ENCODE data around the gene ARR3.
"Not testable (repeated sequence)": the region's sequence is repeated elsewhere in the genome, so short reads cannot be mapped to it uniquely, and the experiment has no call there.

The ARR3 gene

DNA sequence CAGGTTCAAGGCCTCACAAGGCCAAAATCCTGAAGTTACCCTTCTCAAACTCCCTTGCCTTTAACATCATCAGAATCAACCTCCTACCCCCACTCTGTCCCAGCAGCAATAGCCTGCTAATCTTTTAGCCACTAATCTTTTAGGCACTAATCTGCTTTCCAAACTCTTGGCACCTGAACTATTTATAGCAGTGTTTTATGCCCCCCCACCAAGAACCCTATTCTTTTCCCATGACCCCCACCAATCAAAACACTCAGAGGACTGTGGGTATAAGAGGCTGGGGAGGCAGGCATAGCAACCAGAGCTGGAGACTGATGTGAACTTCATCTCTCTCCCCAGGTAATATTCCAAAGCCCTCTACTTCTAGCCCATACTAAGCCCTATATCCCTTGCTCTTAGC lies at the start of gene ARR3:
ARR3 (plus strand) TSS at position 301 of the 400 bp plus-strand sequence. CDS start 1,052 bp downstream, outside the sequence.
- peak; percentile 96 for DNase-seq

DNA sequence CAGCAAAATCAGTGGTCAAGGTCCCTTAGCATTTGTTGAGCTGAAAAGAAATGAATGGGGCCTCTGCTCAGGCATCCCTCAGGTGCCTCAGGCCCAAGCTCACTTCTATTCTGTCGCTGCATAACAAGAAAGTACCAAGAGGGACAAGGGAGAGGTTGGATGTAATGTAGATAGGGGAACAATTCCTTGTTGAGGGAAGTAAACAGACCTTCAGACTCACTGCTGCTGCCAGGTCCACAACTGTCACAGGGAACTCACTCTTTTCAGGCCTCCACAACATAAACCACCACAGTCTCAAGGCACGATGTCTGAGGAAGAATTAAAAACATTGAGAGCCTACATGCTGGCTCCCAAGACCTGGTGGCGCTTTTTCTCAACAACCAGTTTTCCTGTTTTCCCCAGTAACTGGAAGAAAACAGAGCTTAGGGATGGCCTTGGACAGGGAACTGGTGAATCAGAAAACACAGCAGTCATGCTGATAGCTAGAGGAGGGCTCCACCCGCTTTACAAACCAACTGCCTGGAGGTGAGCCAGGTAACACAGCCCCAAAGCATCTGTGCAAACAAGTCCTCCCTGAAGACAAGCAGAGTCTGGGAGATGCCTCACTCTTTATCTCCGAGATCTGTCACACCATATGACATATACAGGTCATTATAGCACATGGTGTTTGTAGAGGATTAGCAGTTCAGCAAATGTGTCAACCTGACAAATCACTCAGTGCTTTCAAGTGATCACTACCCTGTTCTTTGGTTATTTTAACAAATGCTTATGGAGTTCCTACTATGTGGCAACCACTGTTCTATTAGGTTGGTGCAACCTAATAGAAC lies 48.0 kb upstream of the ARR3 start:
- peak; percentile 71 for DNase-seq

DNA sequence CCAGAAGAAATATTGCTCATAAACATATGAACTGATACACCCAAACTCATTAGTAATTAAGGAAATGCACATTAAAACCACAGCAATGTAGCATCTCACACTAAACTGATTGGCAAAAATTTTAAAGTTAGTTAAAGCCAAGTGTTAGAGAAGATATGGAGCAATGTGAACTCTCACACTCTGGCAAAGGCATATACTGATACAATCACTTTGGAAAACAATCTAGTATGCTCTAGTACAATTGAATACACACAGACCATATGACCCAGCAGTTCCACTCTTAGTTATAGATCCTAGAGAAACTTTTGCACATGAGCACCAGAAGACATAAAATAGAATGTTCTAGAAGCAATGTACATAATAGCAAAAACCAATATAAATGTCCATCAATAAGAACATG lies 42.1 kb upstream of the ARR3 start:
- no peak for DNase-seq

DNA sequence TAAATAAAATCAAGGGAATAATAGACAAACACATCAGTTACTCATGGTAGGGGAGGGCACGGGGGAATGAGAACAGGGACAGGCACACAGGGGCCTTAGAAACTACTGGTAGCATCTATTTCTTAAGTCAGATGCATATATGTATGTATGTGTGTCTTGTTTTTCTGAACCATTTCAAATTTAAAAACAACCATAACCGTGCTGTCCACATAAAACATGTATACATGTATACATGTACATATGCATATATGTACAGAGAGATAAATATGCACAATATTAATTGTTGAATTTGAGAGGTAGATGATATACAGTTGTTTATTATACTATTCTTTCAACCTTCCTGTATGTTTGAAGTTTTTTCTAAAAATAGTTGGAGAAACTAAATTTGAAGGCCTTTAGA lies 41.4 kb upstream of the ARR3 start:
- no peak for DNase-seq

DNA sequence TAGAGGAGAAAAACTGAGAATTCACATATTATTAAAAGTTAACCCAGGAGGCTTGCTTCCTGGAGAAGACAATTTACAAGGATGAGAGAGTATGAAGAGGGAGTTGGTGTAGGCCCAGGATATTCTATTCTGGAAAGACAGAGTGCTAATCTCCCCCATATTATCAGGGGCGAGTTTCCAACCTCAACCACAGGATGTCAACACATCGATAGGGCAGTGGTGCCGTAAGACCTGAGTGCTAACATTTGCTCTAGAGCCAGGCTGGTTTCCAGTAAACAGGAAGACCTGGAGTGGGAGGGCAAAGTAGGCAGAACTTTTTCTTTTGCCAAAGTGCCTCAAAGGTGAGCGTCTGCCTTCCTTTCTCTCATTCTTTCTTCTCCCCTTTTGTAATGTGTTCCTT lies 36.5 kb upstream of the ARR3 start:
- DNase-seq, result peak; percentile 69

DNA sequence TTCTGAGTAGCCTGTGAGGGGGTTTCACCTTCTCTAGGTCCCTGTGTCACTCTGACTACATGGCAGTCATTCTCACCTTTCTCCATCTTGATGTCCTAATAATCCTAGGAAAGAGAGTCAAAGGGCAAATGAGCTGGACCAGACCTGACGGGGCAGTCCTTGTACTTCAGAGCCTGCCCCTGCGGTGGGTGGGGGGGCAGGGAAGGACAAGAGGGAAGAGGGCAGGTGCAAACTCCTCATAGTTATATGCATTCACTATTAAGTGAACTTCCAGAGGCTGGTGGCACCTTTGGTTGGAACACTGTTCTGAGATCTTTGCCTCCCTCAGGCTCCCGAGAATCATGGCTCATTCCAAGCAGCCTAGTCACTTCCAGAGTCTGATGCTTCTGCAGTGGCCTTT lies 33.8 kb upstream of the ARR3 start, which contains the start of gene AWAT1:
AWAT1 (plus strand) TSS at position 301 of the 400 bp plus-strand sequence; CDS start at position 342, 41 bp downstream.
- DNase-seq, result no peak

DNA sequence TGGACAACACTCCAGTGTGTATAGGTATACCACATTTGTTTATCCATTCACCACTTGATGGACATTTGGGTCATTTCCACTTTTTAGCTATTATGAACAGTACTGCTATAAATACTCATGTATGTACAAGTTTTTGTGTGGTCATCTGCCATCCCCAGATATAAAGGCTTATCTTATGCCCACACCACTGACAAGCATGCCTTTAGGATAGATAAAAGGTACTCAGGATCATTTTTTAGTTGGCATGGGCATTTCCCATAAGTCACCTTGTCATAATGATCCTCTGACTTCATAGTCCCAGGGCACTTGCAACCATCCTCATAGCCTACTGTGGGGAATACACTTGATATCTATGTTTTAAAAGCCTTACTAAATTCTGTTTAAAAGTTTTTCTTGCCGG lies 27.4 kb upstream of the ARR3 start:
- DNase-seq, result no peak

DNA sequence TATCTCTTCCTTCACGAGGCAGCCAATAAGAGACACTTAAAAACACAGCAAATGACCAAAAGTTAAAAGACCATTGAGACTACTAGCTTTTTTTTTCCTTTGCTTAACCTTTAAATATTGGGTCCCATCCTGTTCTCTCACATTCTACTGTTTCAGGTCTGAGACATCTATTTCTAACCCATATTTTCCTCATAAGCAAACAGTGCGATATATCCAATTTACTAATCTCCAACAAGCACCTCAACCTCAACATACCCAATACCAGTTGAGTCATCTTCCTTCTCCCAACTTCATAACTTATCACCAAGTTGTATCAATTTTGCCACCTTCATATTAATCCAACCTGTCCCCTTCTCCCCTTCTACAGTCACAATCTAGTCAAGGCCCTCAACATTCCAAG lies 26.6 kb upstream of the ARR3 start:
- no peak for DNase-seq

DNA sequence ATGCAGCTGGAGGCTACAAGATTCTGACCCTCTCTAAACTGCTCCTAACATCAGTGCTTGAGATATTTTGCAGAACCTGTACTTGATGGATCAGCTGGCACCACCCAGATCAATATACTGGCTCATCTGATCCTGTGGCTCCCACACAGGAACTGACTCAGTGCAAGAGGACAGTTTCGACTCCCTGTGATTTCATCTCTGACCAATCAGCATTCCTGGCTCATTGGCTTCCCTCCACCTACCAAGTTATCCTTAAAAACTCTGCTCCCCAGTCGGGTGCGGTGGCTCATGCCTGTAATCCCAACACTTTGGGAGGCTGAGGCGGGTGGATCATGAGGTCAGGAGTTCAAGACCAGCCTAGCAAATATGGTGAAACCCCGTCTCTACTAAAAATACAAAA lies 24.5 kb upstream of the ARR3 start:
- not testable (repeated sequence) for DNase-seq

DNA sequence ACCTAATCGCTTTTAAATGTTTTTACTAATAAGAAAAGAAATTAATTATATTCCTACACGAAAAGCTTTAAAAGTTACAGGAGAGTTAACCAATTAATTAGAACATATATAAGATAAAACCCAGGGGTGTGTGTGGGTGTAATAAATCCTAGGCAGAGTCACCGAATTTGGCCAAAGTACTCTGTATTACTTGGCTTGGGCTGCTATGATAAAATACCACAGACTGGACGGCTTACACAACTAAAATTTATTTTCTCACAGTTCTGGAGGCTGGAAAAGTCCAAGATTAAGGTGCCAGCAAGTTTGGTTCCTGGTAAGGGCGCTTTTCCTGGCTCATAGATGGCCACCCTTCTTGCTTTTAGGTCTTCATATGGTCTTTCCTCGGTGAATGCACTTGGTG lies 23.3 kb upstream of the ARR3 start:
- DNase-seq, result no peak

DNA sequence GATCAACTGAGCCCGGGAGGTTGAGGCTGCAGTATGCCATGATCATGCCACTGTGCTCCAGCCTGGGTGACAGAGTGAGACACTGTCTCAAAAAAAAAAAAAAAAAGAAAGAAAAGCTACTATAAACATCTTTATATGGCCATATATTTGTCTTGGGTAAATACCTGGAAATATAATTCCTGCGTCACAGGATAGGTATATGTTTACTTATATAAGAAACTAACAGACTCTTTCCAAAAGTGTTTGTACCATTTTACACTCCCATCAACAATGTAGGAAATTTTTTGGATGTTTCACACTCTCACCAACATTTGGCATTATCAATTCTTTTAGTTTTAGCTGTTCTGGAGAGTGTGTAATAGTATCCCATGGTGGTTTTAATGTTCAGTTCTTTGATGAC lies 20.9 kb upstream of the ARR3 start:
- DNase-seq, result no peak

DNA sequence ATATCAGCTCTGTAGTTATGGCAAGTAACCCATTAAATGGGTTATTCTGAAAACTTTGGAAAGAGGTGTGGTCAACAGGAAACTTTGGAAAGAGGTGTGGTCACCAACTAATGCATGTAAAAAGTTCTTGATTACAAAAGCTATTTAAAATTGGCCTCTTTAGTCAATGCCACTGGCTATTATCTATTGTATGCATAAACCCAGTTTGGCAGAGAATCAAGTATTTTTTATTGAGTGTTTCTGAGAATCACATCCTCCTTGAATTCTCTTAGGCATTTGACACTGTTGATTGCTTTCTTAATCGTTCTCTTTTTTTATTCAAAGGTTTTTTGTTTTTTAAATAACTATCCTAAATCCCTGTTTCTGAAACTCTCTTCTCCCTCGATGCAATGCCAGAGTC lies 15.6 kb upstream of the ARR3 start:
- DNase-seq, result no peak

DNA sequence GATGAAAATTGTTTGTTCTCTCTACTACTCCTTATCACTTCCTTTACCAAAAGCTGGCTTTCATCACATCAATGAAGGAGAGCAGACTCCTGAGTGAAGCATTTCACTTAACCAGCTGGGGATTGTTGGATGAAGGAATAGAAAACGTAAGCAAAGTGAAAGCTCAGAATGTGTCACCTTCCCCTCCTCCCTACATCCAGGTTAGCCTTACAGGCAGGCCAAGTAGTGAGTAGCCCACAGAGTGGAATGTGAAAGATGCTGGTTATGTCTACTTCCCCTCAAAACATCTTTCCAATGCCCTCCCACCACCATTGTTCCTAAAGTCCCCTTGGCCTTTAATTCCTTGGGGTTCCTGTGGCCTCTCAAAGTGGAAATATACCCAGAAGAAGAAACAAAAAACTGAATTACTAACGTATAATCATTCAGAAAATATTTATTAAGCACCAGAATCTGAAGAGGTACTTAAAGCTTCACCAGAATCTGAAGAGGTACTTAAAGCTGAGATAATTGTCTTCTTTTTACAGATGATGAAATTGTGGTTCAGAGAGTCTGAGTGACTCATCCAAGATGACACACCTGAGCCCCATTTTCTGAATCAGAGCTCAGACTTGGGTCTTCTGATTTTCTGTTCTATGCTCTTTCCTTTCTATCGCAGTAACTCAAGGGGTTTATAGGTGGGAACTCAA lies 14.6 kb upstream of the ARR3 start:
- no peak for DNase-seq

DNA sequence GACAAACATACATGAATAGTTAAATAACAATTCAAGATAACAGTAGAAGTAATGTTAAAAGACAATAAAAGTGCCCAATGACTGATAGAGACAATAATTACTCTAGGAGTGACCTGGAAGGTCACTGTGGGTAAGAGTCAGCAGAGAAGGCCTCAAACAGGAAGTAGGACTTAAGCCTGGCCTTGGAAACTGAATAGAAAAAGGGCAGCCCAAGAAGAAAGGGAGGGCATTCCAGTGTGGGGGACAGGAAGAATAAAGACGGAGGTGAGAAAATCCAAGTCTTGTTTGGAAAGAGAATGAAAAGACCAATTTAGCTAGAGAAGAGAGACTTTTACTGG lies 14.1 kb upstream of the ARR3 start:
- DNase-seq, result no peak

DNA sequence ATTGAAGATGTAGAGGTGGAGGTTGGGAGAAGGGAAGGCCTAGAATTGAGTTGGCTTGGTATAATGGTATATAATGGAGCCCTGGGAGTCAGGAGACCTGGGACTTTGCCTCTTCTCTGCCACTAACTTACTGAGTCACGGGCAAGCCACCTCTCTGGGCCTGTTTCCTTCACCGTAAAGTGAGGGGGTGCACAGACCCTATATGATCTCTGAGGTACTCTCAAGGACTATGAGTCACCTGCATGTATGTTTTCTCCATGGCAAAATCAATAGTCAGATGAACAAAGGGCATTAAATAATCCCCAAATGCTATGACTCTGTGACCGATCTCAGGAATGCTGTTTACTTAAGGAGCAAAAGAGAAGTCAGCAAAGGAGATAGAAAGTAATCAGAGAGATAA lies 13.2 kb upstream of the ARR3 start:
- DNase-seq, result no peak

DNA sequence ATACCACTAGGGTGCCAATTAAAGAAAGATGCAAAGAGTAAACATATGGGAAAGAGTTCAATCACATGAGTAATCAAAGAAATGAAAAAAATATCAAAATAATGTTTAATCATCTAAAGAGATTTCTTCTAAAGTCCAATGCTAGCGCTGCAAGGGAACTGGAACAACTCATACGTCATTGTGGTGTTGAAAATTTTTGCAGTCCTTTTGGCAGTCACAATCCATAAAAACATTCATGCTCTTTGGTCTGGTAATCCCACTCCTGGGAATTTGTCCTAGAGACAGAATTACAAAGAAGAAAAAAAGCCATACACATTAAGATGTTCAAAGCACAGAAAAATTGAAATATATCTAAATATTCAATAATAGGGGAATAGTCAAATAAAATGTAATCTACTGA lies 12.7 kb upstream of the ARR3 start:
- DNase-seq, result no peak

DNA sequence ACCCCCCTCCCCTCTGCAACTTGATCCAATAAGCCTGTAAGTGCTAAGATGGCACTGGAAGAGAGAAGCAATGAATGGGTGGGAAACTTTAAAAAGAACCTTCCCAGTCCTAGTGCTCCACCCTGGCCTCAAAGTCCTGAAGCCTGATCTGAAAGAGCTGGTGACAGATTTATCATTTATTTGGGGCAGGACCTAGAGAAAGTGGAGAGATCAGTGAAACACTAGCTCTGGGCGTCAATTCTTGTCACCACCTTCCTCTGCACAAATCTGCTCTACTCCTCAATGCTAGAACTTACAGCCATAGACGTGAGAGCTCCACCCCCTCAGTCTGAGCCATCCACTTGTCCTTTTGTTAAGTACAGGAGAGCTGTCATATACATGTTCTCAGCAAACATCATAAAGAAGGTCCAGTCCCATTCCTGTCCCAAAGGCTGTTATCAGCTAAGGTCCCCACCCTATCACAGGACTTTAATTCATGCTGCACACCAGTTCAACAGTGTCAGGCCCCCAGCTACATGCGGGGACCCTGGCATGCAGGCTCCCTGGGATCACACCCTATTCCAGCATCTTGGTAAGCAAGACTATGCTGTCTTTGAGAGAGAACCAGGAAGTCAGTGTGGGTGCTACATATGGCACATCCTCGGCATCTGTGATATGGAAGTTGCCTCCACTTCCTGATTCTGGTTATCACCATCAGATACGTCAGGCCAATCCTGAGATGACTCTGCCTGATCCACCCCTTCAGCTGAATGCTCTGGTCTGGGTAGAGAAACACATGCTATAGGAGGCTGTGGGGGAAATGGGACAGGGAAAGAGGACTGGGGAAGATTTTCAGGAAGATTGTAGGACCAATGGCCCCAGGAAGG lies 10.5 kb upstream of the ARR3 start:
- DNase-seq, result no peak

DNA sequence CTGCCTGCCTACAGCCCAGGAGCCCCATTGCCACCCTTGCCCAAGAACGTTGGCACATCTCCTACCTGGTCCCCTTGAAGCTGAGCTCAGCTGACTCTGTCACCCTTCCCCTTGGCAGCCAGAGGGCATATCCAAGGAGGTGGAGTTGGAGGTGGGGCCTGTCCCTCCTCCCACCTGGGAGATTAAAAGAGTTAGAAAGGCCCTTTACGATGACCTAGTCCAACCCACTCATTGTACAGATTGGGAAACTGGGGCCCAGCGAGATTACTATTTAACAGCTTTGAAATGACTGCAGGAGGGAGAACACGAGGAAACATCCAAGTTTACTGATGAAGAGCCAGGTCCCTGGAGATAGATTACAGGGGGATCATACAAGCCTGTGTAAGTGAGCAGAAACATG lies 8.0 kb upstream of the ARR3 start, which contains the start of gene P2RY4:
P2RY4 (minus strand) TSS at position 101 of the 400 bp plus-strand sequence. CDS start 580 bp downstream, outside the sequence.
- DNase-seq, result peak; percentile 7

DNA sequence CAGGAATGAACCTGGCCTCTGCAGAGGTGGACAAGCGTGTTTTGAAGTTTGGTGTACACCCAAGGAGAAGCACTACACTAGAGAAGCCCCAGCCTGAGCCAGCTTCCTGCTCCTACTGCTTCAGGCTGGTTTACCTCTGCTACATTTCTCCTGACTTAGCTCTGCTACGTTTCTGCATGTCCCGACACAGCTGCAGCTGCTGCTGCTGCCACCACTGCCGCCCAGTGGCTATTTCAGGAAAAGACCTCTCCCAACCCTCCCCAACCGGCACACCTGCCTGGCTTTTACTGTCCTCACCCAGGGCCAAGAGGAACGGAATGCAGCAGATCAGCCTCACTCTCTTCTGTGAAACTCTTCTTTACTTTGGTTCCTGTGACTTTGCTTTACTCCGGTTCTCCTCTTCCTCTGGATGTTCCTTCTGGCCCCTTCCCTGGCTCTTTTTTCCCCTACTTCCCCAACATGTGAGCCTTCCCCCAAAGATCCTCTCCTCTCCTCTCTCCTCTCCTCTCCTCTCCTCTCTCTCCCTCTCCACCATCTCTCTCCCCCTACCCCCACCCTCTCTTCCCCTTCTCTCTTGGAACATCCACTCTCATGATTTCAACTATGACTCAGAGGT lies 5.1 kb upstream of the ARR3 start:
- peak; percentile 81 for DNase-seq

DNA sequence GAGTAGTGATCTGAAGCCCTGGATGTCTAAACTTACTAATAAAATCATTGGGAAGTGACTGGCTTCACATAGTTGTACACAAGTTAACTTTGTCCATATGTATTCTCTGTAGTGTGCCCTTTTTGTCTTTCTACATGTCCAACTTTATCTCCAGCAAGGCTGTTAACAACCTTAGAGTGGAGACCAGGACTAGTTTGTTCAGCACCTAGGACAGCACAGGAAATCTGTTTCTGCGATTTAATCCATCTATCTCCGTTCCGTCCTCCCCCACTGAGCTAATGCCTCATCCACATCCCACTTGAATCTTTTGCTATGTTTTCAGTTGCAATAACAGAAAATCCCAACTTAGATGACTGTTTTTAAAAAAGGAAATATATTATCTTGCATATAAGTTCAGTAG lies 3.4 kb upstream of the ARR3 start:
- DNase-seq, result peak; percentile 18

DNA sequence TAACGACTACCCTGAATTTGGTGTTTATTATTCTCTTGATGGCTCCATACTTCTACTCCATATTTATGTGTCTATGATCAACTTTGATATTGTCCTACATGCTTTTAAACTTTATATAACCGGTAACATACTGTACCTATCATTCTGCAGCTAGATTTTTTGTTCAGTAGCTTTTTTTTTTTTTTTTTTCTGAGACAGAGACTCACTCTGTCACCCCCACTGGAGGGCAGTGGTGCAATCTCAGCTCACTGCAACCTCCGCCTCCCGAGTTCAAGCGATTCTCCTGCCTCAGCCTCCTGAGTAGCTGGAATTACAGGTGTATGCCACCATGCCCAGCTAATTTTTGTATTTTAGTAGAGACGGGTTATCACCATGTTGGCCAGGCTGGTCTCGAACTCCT lies 5.9 kb downstream of the ARR3 start:
- peak; percentile 4 for DNase-seq

DNA sequence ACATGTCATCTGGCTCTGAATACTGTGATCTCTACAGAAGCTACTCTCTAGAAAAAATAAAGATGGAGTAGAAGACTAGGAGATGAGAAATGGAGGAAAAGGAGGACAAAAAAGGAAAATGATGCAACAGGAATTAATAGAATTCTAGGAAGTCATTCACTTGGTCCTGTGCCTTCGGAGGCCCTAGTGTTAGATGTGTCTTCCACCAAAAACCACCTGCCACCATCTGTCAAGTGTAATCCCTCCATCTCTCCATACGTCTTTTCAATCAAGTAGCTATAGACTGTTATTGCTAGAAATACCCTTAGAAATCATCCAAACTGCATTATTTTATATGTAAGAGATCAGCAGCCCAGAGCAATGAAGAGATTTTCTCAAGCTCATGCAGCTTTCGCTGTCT lies 10.9 kb downstream of the ARR3 start:
- peak; percentile 53 for DNase-seq

DNA sequence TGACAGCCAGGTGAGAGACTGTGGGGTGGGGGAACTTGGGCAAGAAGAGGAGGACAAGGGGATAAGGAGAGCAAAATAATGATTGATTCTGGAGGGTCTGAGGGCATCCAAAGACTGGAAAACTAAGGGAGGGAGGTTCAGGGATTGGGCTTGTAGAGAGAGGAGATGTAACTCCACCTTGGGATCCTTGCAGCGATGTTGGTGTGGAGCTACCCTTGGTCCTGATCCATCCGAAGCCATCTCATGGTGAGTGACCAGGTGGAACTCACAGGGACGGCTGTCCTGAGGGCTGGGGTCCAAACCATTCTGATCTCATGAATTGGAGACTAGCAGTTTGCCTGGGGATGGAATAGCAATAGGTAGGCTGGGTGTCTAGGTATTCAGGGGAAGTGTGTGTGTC lies 12.4 kb downstream of the ARR3 start:
- no peak for DNase-seq

All from NCI-H82 (cell line).